IPS DF 19.7 (cell line): ENCODE data around the gene MED16.
"Not testable (repeated sequence)": the region's sequence is repeated elsewhere in the genome, so short reads cannot be mapped to it uniquely, and the experiment has no call there.

Experiments
- DNase-seq: peaks from one replicate; pipeline ENCODE4 v3.0.0-alpha.2; 2013; ENCODE audit warnings: low read depth, low spot score

The MED16 gene

GRCh38 chr19:853614-854220, 39.3 kb downstream of the MED16 start:
- not testable (repeated sequence) for DNase-seq

DNA sequence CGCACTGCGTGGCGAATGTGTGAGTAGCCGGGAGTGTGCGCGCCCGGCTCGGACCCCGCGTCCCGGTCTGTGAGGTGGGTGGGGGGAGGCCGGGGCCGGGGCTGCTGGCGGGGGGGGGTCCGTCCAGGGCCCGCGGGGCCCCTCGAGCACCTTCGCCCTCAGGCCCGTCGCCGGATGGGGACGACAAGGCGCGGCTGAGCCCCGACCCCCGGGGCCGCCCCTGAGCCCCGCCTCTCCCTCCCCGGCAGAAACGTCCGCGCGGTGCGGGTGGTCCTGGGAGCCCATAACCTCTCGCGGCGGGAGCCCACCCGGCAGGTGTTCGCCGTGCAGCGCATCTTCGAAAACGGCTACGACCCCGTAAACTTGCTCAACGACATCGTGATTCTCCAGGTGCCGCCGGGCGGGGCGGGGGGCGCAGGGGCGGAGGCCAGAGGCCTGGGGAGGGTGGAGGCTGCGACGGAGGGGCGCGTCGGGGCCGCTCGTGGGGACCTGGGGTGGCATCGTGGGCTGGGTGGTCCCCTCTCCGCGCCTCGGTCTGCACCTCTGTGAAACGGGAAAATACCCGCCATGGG, 39.9 kb downstream of the MED16 start:
- DNase-seq: no peak

DNA sequence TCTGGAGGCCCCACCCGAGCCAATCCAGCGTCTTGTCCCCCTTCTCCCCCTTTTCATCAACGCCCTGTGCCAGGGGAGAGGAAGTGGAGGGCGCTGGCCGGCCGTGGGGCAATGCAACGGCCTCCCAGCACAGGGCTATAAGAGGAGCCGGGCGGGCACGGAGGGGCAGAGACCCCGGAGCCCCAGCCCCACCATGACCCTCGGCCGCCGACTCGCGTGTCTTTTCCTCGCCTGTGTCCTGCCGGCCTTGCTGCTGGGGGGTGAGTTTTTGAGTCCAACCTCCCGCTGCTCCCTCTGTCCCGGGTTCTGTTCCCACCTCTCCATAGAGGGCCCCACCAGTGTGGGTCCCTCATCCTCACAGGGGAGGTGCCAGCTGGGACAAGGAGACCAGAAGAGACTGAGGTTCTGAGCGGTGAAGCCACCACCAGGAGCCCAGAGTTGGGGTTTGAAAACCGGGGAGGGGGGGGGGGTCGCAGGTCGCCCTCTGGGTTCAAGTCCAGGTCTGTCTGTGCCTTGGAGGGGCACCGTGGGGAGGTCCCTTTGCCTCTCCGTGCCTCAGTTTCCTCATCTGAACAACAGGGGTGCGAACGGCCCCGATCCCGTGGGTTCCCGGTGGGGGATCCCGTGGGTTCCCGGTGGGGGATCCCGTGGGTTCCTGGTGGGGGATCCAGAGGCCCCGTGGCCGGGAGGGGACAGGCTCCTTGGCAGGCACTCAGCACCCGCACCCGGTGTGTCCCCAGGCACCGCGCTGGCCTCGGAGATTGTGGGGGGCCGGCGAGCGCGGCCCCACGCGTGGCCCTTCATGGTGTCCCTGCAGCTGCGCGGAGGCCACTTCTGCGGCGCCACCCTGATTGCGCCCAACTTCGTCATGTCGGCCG, 40.6 kb downstream of the MED16 start, which contains the start of gene ELANE:
Gene ELANE (plus strand): TSS at position 168 of the 878 bp plus-strand sequence. CDS start 26 bp downstream, at position 194.
- no peak for DNase-seq

DNA sequence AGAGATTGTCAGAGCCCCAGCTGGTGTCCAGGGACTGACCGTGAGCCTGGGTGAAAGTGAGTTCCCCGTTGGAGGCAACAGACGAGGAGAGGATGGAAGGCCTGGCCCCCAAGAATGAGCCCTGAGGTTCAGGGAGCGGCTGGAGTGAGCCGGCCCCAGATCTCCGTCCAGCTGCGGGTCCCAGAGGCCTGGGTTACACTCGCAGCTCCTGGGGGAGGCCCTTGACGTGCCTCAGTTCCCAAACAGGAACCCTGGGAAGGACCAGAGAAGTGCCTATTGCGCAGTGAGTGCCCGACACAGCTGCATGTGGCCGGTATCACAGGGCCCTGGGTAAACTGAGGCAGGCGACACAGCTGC, 42.0 kb downstream of the MED16 start:
- DNase-seq: no peak

DNA sequence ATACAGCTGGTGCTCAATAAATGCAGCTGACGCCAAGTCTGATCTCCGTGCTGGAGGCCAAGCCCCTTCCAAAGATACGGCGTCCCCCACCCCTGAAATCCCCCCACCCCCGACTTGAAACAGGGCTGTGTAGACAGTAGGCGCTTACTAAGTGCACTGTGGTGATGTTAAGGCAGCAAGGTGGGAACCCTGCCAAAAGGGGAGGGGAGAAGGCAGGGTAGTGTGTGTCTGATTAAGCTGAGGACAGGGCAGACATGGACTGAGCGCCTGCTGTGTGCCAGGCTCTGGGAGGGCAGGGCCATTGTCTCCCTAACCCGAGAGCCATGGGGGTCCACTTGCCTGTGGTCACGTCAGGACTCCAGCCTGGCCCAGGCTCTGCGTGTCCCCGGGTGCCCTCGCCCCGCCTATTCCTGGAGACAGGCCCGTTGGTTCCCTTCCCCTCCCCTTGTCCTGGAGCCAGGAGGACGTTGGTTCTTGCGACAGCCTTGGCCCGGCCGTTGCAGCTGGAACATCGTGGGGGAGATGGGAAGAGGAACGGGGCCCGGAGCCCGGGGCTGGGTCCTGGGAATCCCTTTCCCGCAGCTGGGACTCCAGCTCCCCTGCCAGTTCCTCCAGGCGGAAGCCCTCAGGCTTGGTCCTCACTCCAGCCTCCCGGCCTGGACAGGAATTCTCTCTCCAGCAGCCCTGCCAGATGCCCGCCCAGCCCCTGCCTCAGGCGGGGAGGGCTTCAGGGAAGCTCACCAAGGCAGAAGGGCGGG, 42.6 kb downstream of the MED16 start:
- no peak for DNase-seq

- not testable (repeated sequence) for DNase-seq
These were observed 43.8 kb downstream of the MED16 start for GRCh38 chr19:849195-849594.

- DNase-seq: no peak
These were observed 44.5 kb downstream of the MED16 start for GRCh38 chr19:848386-848921.

DNA sequence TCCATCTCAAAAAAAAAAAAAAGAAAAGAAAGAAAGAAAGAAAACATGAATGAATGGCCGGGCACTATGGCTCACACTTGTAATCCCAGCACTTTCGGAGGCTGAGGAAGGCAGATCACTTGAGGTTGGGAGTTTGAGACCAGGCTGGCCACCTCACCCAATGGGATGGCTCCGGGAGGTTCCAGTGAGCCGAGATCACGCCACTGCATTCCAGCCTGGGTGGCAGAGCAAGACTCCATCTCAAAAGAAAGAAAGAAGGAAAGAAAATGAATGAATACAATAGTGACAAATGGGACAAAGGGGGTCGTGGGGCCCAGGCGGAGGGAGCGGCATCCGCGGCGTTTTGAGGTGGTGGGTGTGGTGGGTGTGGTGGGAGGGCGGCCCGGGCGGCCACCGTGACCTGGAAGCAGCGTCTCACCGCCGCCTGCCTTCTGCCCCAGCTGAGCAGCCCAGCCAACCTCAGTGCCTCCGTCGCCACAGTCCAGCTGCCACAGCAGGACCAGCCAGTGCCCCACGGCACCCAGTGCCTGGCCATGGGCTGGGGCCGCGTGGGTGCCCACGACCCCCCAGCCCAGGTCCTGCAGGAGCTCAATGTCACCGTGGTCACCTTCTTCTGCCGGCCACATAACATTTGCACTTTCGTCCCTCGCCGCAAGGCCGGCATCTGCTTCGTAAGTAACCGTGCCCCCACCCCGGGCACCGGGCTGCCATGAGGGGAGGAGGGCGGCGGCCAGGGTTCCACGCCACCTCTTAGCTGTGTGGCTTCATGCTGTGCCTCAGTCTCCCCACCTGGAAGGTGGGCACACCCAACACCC, 47.1 kb downstream of the MED16 start:
- no peak for DNase-seq

DNA sequence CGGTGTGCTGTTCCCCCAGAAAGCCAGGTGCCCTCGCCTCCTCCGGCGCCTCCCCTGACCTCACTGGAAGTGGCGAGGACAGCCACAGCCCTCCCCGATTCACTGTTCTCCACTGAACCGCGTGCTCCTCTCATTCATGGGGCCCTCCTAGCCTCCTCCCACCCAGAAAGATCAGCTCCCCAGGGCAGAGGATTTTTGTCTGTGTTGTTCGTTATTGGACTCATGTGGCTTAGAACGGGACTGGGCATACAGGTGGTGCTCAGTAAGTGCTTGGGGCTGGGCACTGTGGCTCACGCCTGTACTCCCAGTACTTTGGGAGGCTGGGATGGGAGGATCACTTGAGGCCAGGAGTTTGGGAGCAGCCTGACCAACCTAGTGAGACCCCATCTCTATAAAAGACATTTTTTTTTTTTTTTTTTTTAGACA, 48.4 kb downstream of the MED16 start:
- no peak for DNase-seq

GRCh38 chr19:843836-844545, 49.0 kb downstream of the MED16 start:
- DNase-seq: no peak

DNA sequence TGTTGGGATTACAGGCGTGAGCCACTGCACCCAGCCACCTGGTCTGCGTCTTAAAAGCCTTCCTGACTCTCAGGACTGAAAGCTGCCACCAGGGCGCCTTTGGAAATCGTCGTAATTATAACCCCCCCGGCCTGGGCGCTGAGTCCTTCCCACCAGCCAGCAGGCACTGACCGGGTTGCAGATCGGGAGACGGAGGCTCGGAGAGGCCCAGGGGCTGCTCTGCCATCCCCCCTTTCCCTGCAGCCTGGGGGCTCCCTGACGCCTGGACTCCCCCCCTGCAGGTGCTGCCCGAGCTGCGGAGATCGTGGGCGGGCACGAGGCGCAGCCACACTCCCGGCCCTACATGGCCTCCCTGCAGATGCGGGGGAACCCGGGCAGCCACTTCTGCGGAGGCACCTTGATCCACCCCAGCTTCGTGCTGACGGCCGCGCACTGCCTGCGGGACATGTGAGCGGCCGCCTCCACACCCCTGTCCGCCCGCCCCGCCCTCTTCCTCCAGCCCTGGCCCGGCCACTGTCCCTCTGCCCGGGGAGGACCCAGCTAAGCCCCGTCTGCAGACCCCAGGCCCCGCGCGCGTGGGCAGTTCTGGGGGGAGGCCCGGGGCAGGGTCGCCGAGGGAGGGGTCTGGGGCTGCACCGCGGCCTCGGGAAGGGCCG, 49.7 kb downstream of the MED16 start:
- DNase-seq: no peak

GRCh38 chr19:842802-843179, 50.2 kb downstream of the MED16 start:
- not testable (repeated sequence) for DNase-seq

GRCh38 chr19:840519-841206, 52.3 kb downstream of the MED16 start, which contains the start of gene PRTN3:
TSS of gene PRTN3 (plus strand) at chr19:840999. CDS start at chr19:841009, 10 bp downstream.
- no peak for DNase-seq

DNA sequence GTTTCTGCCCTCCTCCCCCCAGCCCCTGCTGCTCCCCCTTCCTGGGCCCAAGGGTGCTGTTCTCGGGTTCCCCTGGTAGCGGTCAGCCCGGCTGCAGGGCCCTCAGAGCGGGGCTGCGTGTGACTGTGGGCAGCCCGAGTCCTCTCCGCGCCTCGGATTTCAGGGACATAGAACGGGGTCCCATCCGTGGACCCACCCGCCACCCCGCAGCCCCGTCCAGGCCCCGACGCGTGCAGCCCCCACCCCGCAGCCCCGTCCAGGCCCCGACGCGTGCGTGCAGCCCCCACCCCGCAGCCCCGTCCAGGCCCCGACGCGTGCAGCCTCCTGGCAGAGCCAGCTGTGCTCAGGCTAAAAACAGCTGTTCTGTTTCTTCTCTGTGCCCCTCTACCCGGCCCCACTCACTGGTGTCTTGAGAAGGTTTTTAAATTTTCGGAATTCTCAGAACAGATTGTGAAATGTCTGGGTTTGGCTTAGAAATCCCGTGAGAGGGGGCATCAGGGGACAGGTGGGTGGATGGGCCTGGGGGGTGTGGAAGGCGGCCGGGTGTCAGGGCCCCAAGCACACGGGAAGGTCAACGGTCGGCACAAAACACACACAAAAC, 57.7 kb downstream of the MED16 start:
- no peak for DNase-seq

GRCh38 chr19:834216-834615, 58.8 kb downstream of the MED16 start:
- no peak for DNase-seq

GRCh38 chr19:831407-832369, 61.3 kb downstream of the MED16 start:
- DNase-seq: no peak

DNA sequence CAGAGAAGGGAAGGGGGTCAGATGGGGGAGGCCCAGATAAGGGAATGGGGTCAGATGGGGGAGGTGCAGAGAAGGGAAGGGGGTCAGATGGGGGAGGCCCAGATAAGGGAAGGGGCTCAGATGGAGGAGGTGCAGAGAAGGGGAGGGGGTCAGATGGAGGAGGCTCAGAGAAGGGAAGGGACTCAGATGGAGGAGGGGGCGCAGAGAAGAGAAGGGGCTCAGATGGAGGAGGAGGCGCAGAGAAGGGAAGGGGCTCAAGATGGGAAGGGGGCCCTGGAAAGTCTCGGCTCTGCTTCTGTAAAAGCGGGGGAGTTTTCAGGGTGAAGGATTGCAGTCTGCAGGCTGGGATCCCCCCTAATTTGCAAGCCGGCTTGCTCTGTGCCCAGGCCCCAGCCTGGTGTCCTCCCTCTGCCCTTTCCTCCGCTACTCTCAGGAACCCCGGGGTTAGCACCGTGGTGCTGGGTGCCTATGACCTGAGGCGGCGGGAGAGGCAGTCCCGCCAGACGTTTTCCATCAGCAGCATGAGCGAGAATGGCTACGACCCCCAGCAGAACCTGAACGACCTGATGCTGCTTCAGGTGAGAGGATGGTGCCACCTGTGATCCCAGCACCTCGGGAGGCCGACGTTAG, 63.7 kb downstream of the MED16 start:
- no peak for DNase-seq
